NB4 (cell line): Measurements from ENCODE around the gene GLRA3.

Experiments
- DNase-seq: peaks from one replicate; pipeline ENCODE4 v3.0.0; 2010; ENCODE audit warnings: low read depth
- H3K4me3 ChIP-seq: one replicate; pipeline ENCODE4 v1.5.1; 2011; ENCODE audit warnings: mild to moderate bottlenecking, low read depth, low read length, moderate library complexity
- MAX ChIP-seq: IDR thresholded peaks from 2 replicates; pipeline ENCODE4 v1.6.1; 2011; ENCODE audit warnings: low read depth, low read length
- MYC ChIP-seq: IDR thresholded peaks from 2 replicates; pipeline ENCODE4 v1.6.1; 2011; ENCODE audit warnings: low read depth, low read length
- POLR2A ChIP-seq: IDR thresholded peaks from 2 replicates; pipeline ENCODE4 v1.6.1; 2011; ENCODE audit warnings: mild to moderate bottlenecking; ENCODE audit not compliant: insufficient read length; ENCODE audit errors: extremely low read depth
- TF ChIP-seq, protein P1 (sequence below): IDR thresholded peaks from one replicate; pipeline ENCODE4 v1.5.1; 2012; ENCODE audit warnings: low read depth, low read length

GLRA3 gene

GRCh38 chr4:174764105-174764729, 64.8 kb downstream of the GLRA3 start:
- DNase-seq, result peak; percentile 46
- TF ChIP-seq MAX, result no peak
- TF ChIP-seq, protein P1, sequence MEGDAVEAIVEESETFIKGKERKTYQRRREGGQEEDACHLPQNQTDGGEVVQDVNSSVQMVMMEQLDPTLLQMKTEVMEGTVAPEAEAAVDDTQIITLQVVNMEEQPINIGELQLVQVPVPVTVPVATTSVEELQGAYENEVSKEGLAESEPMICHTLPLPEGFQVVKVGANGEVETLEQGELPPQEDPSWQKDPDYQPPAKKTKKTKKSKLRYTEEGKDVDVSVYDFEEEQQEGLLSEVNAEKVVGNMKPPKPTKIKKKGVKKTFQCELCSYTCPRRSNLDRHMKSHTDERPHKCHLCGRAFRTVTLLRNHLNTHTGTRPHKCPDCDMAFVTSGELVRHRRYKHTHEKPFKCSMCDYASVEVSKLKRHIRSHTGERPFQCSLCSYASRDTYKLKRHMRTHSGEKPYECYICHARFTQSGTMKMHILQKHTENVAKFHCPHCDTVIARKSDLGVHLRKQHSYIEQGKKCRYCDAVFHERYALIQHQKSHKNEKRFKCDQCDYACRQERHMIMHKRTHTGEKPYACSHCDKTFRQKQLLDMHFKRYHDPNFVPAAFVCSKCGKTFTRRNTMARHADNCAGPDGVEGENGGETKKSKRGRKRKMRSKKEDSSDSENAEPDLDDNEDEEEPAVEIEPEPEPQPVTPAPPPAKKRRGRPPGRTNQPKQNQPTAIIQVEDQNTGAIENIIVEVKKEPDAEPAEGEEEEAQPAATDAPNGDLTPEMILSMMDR, result peak; percentile 36
- no peak overlapping the region for H3K4me3 ChIP-seq

GRCh38 chr4:174763454-174764104, 65.5 kb downstream of the GLRA3 start:
- no peak overlapping the region for H3K4me3 ChIP-seq
- TF ChIP-seq MAX, result no peak
- TF ChIP-seq MYC, result no peak
- no peak for TF ChIP-seq POLR2A
- TF ChIP-seq, protein P1, result no peak
- DNase-seq, result no peak

GRCh38 chr4:174761451-174761850, 67.6 kb downstream of the GLRA3 start:
- H3K4me3 ChIP-seq, result no peak overlapping the region
- DNase-seq, result no peak
- TF ChIP-seq POLR2A, result no peak
- TF ChIP-seq MYC, result no peak
- no peak for TF ChIP-seq MAX
- TF ChIP-seq, protein P1, result no peak

GRCh38 chr4:174757736-174758135, 71.3 kb downstream of the GLRA3 start:
- no peak for TF ChIP-seq MAX
- TF ChIP-seq MYC, result no peak
- TF ChIP-seq, protein P1, result no peak
- TF ChIP-seq POLR2A, result no peak
- H3K4me3 ChIP-seq, result no peak overlapping the region
- no peak for DNase-seq

DNA sequence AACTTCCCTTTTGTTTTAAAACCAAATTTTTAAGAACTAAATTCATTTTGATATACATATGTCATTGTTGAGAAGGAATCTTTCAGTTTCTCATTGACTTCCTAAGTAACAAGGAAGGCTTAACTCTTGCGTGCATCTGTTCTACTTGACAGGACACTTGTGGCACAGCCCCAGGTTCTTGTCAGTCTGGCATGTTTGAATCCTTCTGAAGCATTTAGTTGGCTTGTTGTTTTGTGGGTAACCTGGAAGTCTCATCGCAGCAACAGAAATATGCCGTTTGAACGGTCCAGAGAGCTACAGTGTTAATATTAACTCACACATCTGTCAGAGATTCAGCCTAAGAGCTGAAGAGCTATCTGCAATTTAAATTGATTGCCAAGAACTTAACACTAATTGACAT, 76.0 kb downstream of the GLRA3 start:
- no peak overlapping the region for H3K4me3 ChIP-seq
- DNase-seq, result no peak
- TF ChIP-seq MYC, result no peak
- no peak for TF ChIP-seq MAX
- TF ChIP-seq POLR2A, result no peak
- TF ChIP-seq, protein P1, result no peak
